ENCODE results near the gene CHST11. TPM values are rescaled to one million over a fixed set of nuclear protein-coding genes. Genes with fewer than 3 reads are reported as not detected.

CHST11 gene
- total RNA-seq, 2 donors from 2014 or later, result 36.2 to 61.7 TPM

GRCh38 chr12:104752881-104753280, 296.1 kb downstream of the CHST11 start:
- H3K27ac Mint-ChIP-seq, result no peak overlapping the region
- H3K4me1 Mint-ChIP-seq, result peaks cover 27% of the 10 kb centered on the region
- no peaks in the 10 kb centered on the region for H3K9me3 Mint-ChIP-seq
- H3K36me3 Mint-ChIP-seq (ENCODE audit: low read depth), result peaks cover 14% of the 10 kb centered on the region
- ATAC-seq (replicated peaks), result no peak
- no peak overlapping the region for H3K4me3 Mint-ChIP-seq
- no peaks in the 10 kb centered on the region for H3K27me3 Mint-ChIP-seq

- Mint-ChIP-seq H3K4me1 (peaks cover 9% of the 10 kb centered on the region), H3K27ac (no peak overlapping the region), H3K9me3 (no peaks in the 10 kb centered on the region), H3K27me3 (no peaks in the 10 kb centered on the region), H3K4me3 (no peak overlapping the region), H3K36me3 (ENCODE audit: low read depth) (peaks cover 33% of the 10 kb centered on the region)
- ATAC-seq (replicated peaks), result no peak
Observed at GRCh38 chr12:104756901-104757300, 300.2 kb downstream of the CHST11 start.

GRCh38 chr12:104758771-104759170, 302.0 kb downstream of the CHST11 start:
- Mint-ChIP-seq H3K4me1 (peaks cover 13% of the 10 kb centered on the region), H3K27me3 (no peaks in the 10 kb centered on the region), H3K27ac (no peak overlapping the region), H3K4me3 (no peak overlapping the region), H3K9me3 (no peaks in the 10 kb centered on the region), H3K36me3 (ENCODE audit: low read depth) (peaks cover 33% of the 10 kb centered on the region)
- no peak for ATAC-seq (replicated peaks)

GRCh38 chr12:104761091-104761490, 304.3 kb downstream of the CHST11 start:
- Mint-ChIP-seq H3K27ac (no peak overlapping the region), H3K27me3 (no peaks in the 10 kb centered on the region), H3K9me3 (no peaks in the 10 kb centered on the region), H3K36me3 (ENCODE audit: low read depth) (peaks cover 33% of the 10 kb centered on the region), H3K4me3 (no peak overlapping the region), H3K4me1 (peaks cover 22% of the 10 kb centered on the region)
- ATAC-seq (replicated peaks), result no peak

- no peak overlapping the region for H3K27ac Mint-ChIP-seq
- H3K4me3 Mint-ChIP-seq, result no peak overlapping the region
- H3K9me3 Mint-ChIP-seq, result no peaks in the 10 kb centered on the region
- H3K36me3 Mint-ChIP-seq (ENCODE audit: low read depth), result peaks cover 32% of the 10 kb centered on the region
- peaks cover 22% of the 10 kb centered on the region for H3K4me1 Mint-ChIP-seq
- no peak for ATAC-seq (replicated peaks)
- no peaks in the 10 kb centered on the region for H3K27me3 Mint-ChIP-seq
Observed at GRCh38 chr12:104761611-104762010, 304.9 kb downstream of the CHST11 start.

GRCh38 chr12:104763168-104763805, 306.5 kb downstream of the CHST11 start:
- Mint-ChIP-seq H3K4me3 (peak overlapping the region; percentile 63), H3K4me1 (peaks cover 22% of the 10 kb centered on the region), H3K9me3 (no peaks in the 10 kb centered on the region), H3K36me3 (ENCODE audit: low read depth) (peaks cover 16% of the 10 kb centered on the region), H3K27me3 (no peaks in the 10 kb centered on the region), H3K27ac (peak overlapping the region; percentile 58)
- peak; percentile 91 for ATAC-seq (replicated peaks)

- ATAC-seq (replicated peaks), result peak; percentile 74
- no peaks in the 10 kb centered on the region for H3K9me3 Mint-ChIP-seq
- H3K27me3 Mint-ChIP-seq, result no peaks in the 10 kb centered on the region
- peak overlapping the region; percentile 63 for H3K4me3 Mint-ChIP-seq
- H3K27ac Mint-ChIP-seq, result peak overlapping the region; percentile 73
- H3K36me3 Mint-ChIP-seq (ENCODE audit: low read depth), result peaks cover 6% of the 10 kb centered on the region
- H3K4me1 Mint-ChIP-seq, result peaks cover 22% of the 10 kb centered on the region
Observed at GRCh38 chr12:104764225-104765091, 307.7 kb downstream of the CHST11 start.

GRCh38 chr12:104767261-104767660, 310.5 kb downstream of the CHST11 start:
- Mint-ChIP-seq H3K9me3 (no peaks in the 10 kb centered on the region), H3K27me3 (no peaks in the 10 kb centered on the region), H3K36me3 (ENCODE audit: low read depth) (no peaks in the 10 kb centered on the region), H3K4me3 (no peak overlapping the region), H3K27ac (no peak overlapping the region), H3K4me1 (peaks cover 22% of the 10 kb centered on the region)
- ATAC-seq (replicated peaks), result no peak

- Mint-ChIP-seq H3K36me3 (ENCODE audit: low read depth) (no peaks in the 10 kb centered on the region), H3K4me1 (peaks cover 19% of the 10 kb centered on the region), H3K9me3 (peaks cover 6% of the 10 kb centered on the region), H3K4me3 (no peak overlapping the region), H3K27ac (no peak overlapping the region), H3K27me3 (no peaks in the 10 kb centered on the region)
- no peak for ATAC-seq (replicated peaks)
Observed at GRCh38 chr12:104768033-104768432, 311.3 kb downstream of the CHST11 start.

- Mint-ChIP-seq H3K27ac (no peak overlapping the region), H3K9me3 (peaks cover 10% of the 10 kb centered on the region), H3K36me3 (ENCODE audit: low read depth) (no peaks in the 10 kb centered on the region), H3K4me3 (no peak overlapping the region), H3K27me3 (no peaks in the 10 kb centered on the region), H3K4me1 (peaks cover 12% of the 10 kb centered on the region)
- no peak for ATAC-seq (replicated peaks)
Observed at GRCh38 chr12:104769144-104769561, 312.4 kb downstream of the CHST11 start.

- ATAC-seq (replicated peaks), result no peak
- Mint-ChIP-seq H3K27ac (no peak overlapping the region), H3K4me3 (no peak overlapping the region), H3K36me3 (ENCODE audit: low read depth) (no peaks in the 10 kb centered on the region), H3K27me3 (no peaks in the 10 kb centered on the region), H3K4me1 (no peaks in the 10 kb centered on the region), H3K9me3 (peaks cover 10% of the 10 kb centered on the region)
Observed at GRCh38 chr12:104772336-104772735, 315.6 kb downstream of the CHST11 start.

- no peaks in the 10 kb centered on the region for H3K27me3 Mint-ChIP-seq
- no peak overlapping the region for H3K27ac Mint-ChIP-seq
- no peaks in the 10 kb centered on the region for H3K4me1 Mint-ChIP-seq
Observed at GRCh38 chr12:104775731-104776231, 319.0 kb downstream of the CHST11 start.

GRCh38 chr12:104779134-104779533, 322.4 kb downstream of the CHST11 start:
- Mint-ChIP-seq H3K4me1 (no peaks in the 10 kb centered on the region), H3K9me3 (peaks cover 9% of the 10 kb centered on the region), H3K36me3 (ENCODE audit: low read depth) (no peaks in the 10 kb centered on the region), H3K27ac (no peak overlapping the region), H3K27me3 (no peaks in the 10 kb centered on the region), H3K4me3 (no peak overlapping the region)
- no peak for ATAC-seq (replicated peaks)

More at GRCh38 chr12:104775731-104776231, 319.0 kb downstream of the CHST11 start:
- H3K4me3 Mint-ChIP-seq, result no peak overlapping the region
- ATAC-seq (replicated peaks), result no peak
- peaks cover 14% of the 10 kb centered on the region for H3K9me3 Mint-ChIP-seq
- H3K36me3 Mint-ChIP-seq (ENCODE audit: low read depth), result no peaks in the 10 kb centered on the region

- Mint-ChIP-seq H3K27me3 (no peaks in the 10 kb centered on the region), H3K4me1 (no peaks in the 10 kb centered on the region), H3K4me3 (no peak overlapping the region), H3K36me3 (ENCODE audit: low read depth) (no peaks in the 10 kb centered on the region), H3K9me3 (peaks cover 9% of the 10 kb centered on the region), H3K27ac (no peak overlapping the region)
- ATAC-seq (replicated peaks), result peak; percentile 46
Observed at GRCh38 chr12:104782296-104782695, 325.5 kb downstream of the CHST11 start.

GRCh38 chr12:104784592-104784991, 327.8 kb downstream of the CHST11 start:
- no peak for ATAC-seq (replicated peaks)
- Mint-ChIP-seq H3K27me3 (no peaks in the 10 kb centered on the region), H3K4me3 (no peak overlapping the region), H3K4me1 (no peaks in the 10 kb centered on the region), H3K36me3 (ENCODE audit: low read depth) (no peaks in the 10 kb centered on the region), H3K27ac (no peak overlapping the region), H3K9me3 (peaks cover 9% of the 10 kb centered on the region)

Data from activated T-helper 17 cell treated with anti-CD3 and anti-CD28 coated beads, Interleukin-2, amount 50 U/mL, for 72 hours (primary cell).